Ectodermal cell (in vitro differentiated cells): Measurements from ENCODE around the gene AGR2.

ENCODE experiments used
- H3K27ac ChIP-seq: 2 replicates; pipeline ENCODE4 v1.7.0; 2013; ENCODE audit warnings: mild to moderate bottlenecking, low read depth, low read length; ENCODE audit not compliant: insufficient read depth, poor library complexity, severe bottlenecking
- H3K27me3 ChIP-seq: 2 replicates; pipeline ENCODE4 v1.7.0; 2013; ENCODE audit warnings: mild to moderate bottlenecking, low read length; ENCODE audit not compliant: insufficient read depth, control insufficient read depth, poor library complexity, severe bottlenecking
- H3K36me3 ChIP-seq: one replicate; pipeline ENCODE4 v1.7.0; 2013; ENCODE audit warnings: low read length; ENCODE audit not compliant: control insufficient read depth, insufficient read depth
- H3K4me1 ChIP-seq: one replicate; pipeline ENCODE4 v1.7.0; 2013; ENCODE audit warnings: low read length; ENCODE audit not compliant: control insufficient read depth, insufficient read depth
- H3K4me3 ChIP-seq: 2 replicates; pipeline ENCODE4 v1.7.0; 2013; ENCODE audit warnings: low read depth, low read length, control low read depth; ENCODE audit not compliant: insufficient read depth
- H3K9me3 ChIP-seq: 2 replicates; pipeline ENCODE4 v1.7.0; 2013; ENCODE audit warnings: mild to moderate bottlenecking, low read length, moderate library complexity; ENCODE audit not compliant: control insufficient read depth
- WGBS, 2 experiments: methylation state at CpG; one replicate each; pipeline ENCODE4 v1.1.7; 2013; ENCODE audit warnings: missing lambda C conversion rate in 2 of 2; 5-methylcytosine and 5-hydroxymethylcytosine counted together

AGR2 gene

DNA sequence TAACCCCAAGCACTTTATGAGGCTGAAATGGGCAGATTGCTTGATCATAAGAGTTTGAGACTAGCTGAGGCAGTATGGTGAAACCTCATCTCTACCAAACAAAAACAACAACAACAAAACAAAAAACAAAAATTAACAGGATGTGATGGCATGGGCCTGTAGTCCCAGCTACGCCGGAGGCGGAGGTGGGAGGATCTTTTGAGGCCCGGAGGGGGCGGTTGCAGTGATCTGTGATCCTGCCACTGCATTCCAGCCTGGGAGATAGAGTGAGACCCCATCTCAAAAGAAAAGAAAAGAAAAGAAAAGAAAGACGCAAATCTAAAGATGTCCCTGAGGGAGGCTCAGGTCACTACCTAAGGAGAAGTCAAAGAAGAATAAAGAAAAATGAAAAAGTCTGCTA lies 35.3 kb upstream of the AGR2 start:
- Histone ChIP-seq H3K4me3 (no peak overlapping the region), H3K4me1 (no peaks in the 10 kb centered on the region), H3K9me3 (no peaks in the 10 kb centered on the region), H3K27ac (no peak overlapping the region), H3K36me3 (no peaks in the 10 kb centered on the region), H3K27me3 (no peaks in the 10 kb centered on the region)
- WGBS, 2 experiments, result 81 to 82% methylated on average over 6 of the region's 6 CpGs

DNA sequence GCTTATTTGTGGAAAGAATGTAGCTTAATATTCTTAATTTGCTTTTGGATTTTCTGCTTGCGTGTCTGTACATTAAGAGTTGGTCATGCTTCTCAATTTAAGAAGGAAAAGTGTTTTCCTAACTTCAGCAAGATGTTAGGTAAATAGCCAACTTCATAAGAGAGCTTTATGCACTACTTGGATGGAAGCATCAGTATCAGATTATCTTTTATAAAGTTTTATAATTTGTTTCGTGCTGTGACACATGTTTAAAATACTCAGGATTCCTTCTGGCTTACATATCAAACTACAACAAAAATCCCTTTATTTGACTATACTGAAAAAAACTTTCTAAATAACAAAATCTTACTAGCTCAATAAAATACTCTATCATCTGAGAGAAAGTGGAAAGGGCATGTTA lies 34.8 kb upstream of the AGR2 start:
- no peaks in the 10 kb centered on the region for H3K36me3 ChIP-seq
- H3K27ac ChIP-seq, result no peak overlapping the region
- no peaks in the 10 kb centered on the region for H3K27me3 ChIP-seq
- H3K4me3 ChIP-seq, result no peak overlapping the region
- no peaks in the 10 kb centered on the region for H3K9me3 ChIP-seq
- 94 to 100% methylated on average over 1 to 2 of the region's 2 CpGs for WGBS, 2 experiments
- H3K4me1 ChIP-seq, result no peaks in the 10 kb centered on the region

DNA sequence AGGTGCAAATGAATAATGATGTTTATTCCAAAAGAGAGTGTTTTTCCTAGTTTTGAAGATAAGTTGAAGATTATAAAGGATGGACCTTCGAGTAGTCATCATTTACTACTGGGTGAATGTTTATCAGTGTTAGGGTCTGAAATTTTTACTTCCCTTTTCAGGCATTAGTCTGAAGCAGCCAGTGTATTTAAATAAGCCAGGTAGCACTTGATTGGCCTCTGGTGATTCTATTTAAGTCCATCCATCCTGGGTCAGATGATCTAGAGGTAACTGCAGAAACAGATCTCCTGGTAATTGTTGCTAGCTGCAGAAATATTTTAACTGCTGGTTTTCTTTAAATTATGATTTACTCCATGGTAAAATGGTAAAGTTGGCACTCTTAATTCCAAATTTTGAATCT lies 34.1 kb upstream of the AGR2 start:
- H3K4me3 ChIP-seq, result no peak overlapping the region
- H3K4me1 ChIP-seq, result no peaks in the 10 kb centered on the region
- no peak overlapping the region for H3K27ac ChIP-seq
- no peaks in the 10 kb centered on the region for H3K9me3 ChIP-seq
- H3K27me3 ChIP-seq, result no peaks in the 10 kb centered on the region
- WGBS, 2 experiments, result 86 to 100% methylated on average over 1 of the region's 1 CpG
- H3K36me3 ChIP-seq, result no peaks in the 10 kb centered on the region

DNA sequence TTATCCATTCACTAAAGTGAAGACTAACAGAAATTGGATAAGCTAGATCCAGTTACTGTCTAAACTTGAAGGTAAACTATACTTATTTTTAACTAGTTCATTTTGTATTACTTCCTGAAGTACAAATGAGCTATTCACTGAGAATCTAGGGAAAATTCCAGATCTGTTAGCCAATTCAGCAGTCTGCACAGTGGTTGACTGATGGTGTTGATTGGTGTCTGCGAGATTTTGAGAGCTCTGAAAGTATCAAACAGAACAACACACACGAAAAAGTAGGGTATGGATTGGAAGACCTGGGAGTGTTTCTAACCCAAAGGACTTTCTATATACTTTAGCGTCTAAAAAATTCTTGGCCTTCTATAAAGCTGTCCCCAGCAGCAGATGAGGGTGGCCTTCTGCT lies 33.6 kb upstream of the AGR2 start:
- no peaks in the 10 kb centered on the region for H3K36me3 ChIP-seq
- H3K4me3 ChIP-seq, result no peak overlapping the region
- H3K4me1 ChIP-seq, result no peaks in the 10 kb centered on the region
- no peak overlapping the region for H3K27ac ChIP-seq
- WGBS, 2 experiments, result 94 to 96% methylated on average over 3 of the region's 3 CpGs
- H3K9me3 ChIP-seq, result no peaks in the 10 kb centered on the region
- no peaks in the 10 kb centered on the region for H3K27me3 ChIP-seq

DNA sequence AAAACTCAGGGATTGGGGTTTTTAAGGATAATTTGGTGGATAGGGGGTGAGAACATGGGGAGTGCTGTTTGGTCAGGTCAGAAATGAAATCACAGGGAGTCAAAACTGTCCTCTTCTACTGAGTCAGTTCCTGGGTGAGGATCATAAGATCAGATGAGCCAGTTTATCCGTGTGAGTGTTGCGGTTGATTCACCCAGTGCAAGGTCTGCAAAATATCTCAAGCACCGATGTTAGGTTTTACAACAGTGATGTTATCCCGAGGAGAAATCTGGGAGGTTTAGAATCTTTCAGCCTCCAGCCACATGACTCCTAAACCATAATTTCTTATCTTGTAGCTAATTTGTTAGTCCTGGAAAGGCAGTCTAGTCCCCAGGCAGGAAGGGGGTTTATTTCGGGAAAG lies 31.7 kb upstream of the AGR2 start:
- no peaks in the 10 kb centered on the region for H3K27me3 ChIP-seq
- H3K9me3 ChIP-seq, result no peaks in the 10 kb centered on the region
- H3K4me1 ChIP-seq, result no peaks in the 10 kb centered on the region
- H3K27ac ChIP-seq, result no peak overlapping the region
- no peak overlapping the region for H3K4me3 ChIP-seq
- WGBS, 2 experiments, result 95 to 97% methylated on average over 5 of the region's 5 CpGs
- H3K36me3 ChIP-seq, result no peaks in the 10 kb centered on the region

DNA sequence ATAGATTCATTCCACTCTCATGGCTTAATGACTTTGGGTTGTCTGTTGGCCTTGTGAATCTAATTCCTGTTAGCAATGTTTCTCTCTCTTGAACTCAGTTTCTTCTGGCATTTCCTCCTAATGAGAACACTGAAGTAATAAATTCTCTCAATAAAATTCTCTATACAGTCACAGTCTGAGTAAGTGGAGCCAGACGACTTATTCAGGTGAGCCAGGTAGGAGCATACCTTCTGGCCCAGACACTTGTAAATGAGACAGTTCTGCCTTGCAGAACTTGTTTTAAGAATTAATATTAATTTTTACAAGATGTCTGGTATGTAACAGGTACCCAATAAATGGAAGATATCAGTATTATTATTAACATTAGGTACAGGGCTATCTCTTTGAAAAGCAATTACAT lies 28.6 kb upstream of the AGR2 start:
- H3K27me3 ChIP-seq, result no peaks in the 10 kb centered on the region
- H3K4me1 ChIP-seq, result no peaks in the 10 kb centered on the region
- H3K9me3 ChIP-seq, result no peaks in the 10 kb centered on the region
- 86 to 100% methylated on average over 1 of the region's 1 CpG for WGBS, 2 experiments
- no peak overlapping the region for H3K27ac ChIP-seq
- no peak overlapping the region for H3K4me3 ChIP-seq
- H3K36me3 ChIP-seq, result no peaks in the 10 kb centered on the region

DNA sequence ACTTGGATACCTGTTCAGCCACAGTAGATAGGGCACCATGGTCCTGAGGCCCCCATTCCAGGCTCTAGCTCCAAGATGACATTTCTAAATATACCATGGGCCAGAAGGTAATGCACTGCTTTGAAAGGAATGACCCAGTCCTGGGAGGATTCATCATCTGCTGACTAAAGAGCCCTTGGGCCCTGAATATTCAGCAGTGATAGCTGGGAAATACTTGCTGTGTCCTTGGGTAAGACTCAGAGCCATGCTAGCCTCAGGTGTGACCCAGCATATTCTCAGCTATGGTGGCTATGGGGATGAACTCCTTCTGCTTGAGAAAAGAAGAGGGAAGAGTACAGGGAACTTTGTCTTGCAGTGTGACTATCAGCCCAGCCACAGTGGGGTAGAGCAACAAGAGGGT lies 21.3 kb upstream of the AGR2 start:
- H3K27ac ChIP-seq, result no peak overlapping the region
- H3K9me3 ChIP-seq, result no peaks in the 10 kb centered on the region
- H3K4me3 ChIP-seq, result no peak overlapping the region
- H3K36me3 ChIP-seq, result no peaks in the 10 kb centered on the region
- no peaks in the 10 kb centered on the region for H3K27me3 ChIP-seq
- H3K4me1 ChIP-seq, result no peaks in the 10 kb centered on the region

DNA sequence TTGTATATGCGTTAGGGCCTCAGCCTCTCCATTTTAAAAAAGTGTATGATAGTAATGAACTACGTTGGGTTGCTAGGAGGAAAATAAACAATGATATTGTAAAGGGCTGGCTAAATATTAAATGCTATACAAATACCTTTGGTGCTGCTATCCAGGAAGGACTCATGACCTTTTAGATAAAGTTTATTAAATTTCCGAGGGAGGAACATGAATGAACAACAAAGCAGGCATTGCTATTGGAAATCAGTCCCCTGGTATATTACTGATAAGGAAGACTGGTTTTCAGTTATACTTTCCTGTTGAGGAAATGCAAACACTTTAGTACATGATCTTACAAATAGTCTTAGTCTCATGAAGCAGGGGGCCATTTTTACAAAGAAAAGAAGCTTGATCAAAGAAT lies 17.2 kb upstream of the AGR2 start:
- H3K4me1 ChIP-seq, result no peaks in the 10 kb centered on the region
- H3K9me3 ChIP-seq, result no peaks in the 10 kb centered on the region
- H3K27me3 ChIP-seq, result no peaks in the 10 kb centered on the region
- H3K27ac ChIP-seq, result no peak overlapping the region
- H3K4me3 ChIP-seq, result no peak overlapping the region
- H3K36me3 ChIP-seq, result no peaks in the 10 kb centered on the region
- 95 to 98% methylated on average over 3 of the region's 3 CpGs for whole genome bisulfite sequencing, 2 experiments

GRCh38 chr7:16818732-16819131 lies 13.9 kb upstream of the AGR2 start:
- Histone ChIP-seq H3K27ac (no peak overlapping the region), H3K9me3 (no peaks in the 10 kb centered on the region), H3K4me1 (no peaks in the 10 kb centered on the region), H3K36me3 (no peaks in the 10 kb centered on the region), H3K27me3 (no peaks in the 10 kb centered on the region), H3K4me3 (no peak overlapping the region)
- WGBS, 2 experiments, result 90 to 96% methylated on average over 1 to 3 of the region's 3 CpGs

DNA sequence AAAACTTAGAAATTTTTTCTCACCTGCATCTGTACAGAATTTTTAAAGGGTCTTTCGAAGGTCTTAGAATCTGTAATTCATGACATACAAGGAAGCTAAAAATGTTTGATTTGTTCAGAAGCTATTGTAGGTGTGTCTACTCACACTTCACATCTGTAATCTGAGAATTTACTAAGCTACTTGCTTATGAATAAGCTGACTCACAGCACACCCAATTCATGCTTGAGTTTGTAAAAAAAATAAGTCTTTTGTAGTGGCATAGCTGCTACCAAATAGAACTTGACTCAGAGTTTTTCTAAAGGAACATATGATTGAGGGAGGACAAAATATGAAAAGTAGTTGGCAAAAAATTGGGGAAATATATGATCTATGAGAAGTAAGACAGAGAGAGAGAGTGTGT lies 12.7 kb upstream of the AGR2 start:
- no CpG with 5 or more reads among the region's 1 CpG for WGBS, 2 experiments
- no peak overlapping the region for H3K27ac ChIP-seq
- no peaks in the 10 kb centered on the region for H3K36me3 ChIP-seq
- no peaks in the 10 kb centered on the region for H3K9me3 ChIP-seq
- no peak overlapping the region for H3K4me3 ChIP-seq
- no peaks in the 10 kb centered on the region for H3K4me1 ChIP-seq
- no peaks in the 10 kb centered on the region for H3K27me3 ChIP-seq

GRCh38 chr7:16816824-16817223 lies 12.0 kb upstream of the AGR2 start:
- no peak overlapping the region for H3K27ac ChIP-seq
- 43 to 48% methylated on average over 2 of the region's 2 CpGs for WGBS, 2 experiments
- no peaks in the 10 kb centered on the region for H3K36me3 ChIP-seq
- no peaks in the 10 kb centered on the region for H3K4me1 ChIP-seq
- no peaks in the 10 kb centered on the region for H3K27me3 ChIP-seq
- H3K4me3 ChIP-seq, result no peak overlapping the region
- H3K9me3 ChIP-seq, result no peaks in the 10 kb centered on the region
